DND-41 (cell line): ENCODE data around the gene ARTN.

Experiments
- EZH2 ChIP-seq: IDR thresholded peaks from 3 replicates; pipeline ENCODE4 v1.6.1; 2012; ENCODE audit warnings: borderline replicate concordance, low read depth, mild to moderate bottlenecking, moderate library complexity, low read length, inconsistent platforms; ENCODE audit not compliant: severe bottlenecking
- TF ChIP-seq, protein P1 (sequence below): IDR thresholded peaks from 2 replicates; pipeline ENCODE4 v1.5.1; 2012; ENCODE audit warnings: borderline replicate concordance, low read length, moderate library complexity, mild to moderate bottlenecking; ENCODE audit not compliant: poor library complexity, severe bottlenecking; ENCODE audit errors: extremely low read depth

- TF ChIP-seq, protein P1, sequence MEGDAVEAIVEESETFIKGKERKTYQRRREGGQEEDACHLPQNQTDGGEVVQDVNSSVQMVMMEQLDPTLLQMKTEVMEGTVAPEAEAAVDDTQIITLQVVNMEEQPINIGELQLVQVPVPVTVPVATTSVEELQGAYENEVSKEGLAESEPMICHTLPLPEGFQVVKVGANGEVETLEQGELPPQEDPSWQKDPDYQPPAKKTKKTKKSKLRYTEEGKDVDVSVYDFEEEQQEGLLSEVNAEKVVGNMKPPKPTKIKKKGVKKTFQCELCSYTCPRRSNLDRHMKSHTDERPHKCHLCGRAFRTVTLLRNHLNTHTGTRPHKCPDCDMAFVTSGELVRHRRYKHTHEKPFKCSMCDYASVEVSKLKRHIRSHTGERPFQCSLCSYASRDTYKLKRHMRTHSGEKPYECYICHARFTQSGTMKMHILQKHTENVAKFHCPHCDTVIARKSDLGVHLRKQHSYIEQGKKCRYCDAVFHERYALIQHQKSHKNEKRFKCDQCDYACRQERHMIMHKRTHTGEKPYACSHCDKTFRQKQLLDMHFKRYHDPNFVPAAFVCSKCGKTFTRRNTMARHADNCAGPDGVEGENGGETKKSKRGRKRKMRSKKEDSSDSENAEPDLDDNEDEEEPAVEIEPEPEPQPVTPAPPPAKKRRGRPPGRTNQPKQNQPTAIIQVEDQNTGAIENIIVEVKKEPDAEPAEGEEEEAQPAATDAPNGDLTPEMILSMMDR = peak; percentile 2
- TF ChIP-seq EZH2 = no peak
Observed at GRCh38 chr1:43975249-43975961, 41.8 kb downstream of the ARTN start.
